ENCODE results near the gene SPATA46. TPM values are rescaled to one million over a fixed set of nuclear protein-coding genes. Genes with fewer than 3 reads are reported as not detected.

SPATA46 gene
- total RNA-seq, 1 donor from 2014 or later: not detected

- peak overlapping the region; percentile 74 for H3K27ac Mint-ChIP-seq (ENCODE audit: unreplicated experiment)
- FAIRE-seq (no peak), DNase-seq (ENCODE audit: low read depth) (peak; percentile 73)
- Histone ChIP-seq H3K9ac (ENCODE audit: low read length) (no peak overlapping the region), H3K27me3 (ENCODE audit: insufficient read depth, low read length) (no peaks in the 10 kb centered on the region), H3K4me2 (ENCODE audit: low read length) (peak overlapping the region; percentile 42), H3K36me3 (ENCODE audit: insufficient read depth, low read length) (no peaks in the 10 kb centered on the region), H4K20me1 (ENCODE audit: insufficient read depth, low read length) (no peaks in the 10 kb centered on the region), H3K4me3 (ENCODE audit: insufficient read depth, low read depth, low read length) (no peak overlapping the region), H3K4me1 (ENCODE audit: insufficient read depth, low read length) (peaks cover 20% of the 10 kb centered on the region), H3K27ac (ENCODE audit: low read depth, low read length) (no peak overlapping the region), H3K79me2 (ENCODE audit: insufficient read depth, low read length) (no peaks in the 10 kb centered on the region), H3K9me3 (ENCODE audit: insufficient read depth, low read depth, low read length) (no peaks in the 10 kb centered on the region), H2AFZ (ENCODE audit: low read depth, low read length) (no peak overlapping the region)
- H3K9me3 Mint-ChIP-seq (ENCODE audit: unreplicated experiment): no peaks in the 10 kb centered on the region
- H3K4me3 Mint-ChIP-seq (ENCODE audit: unreplicated experiment): peak overlapping the region; percentile 13
- H3K4me1 Mint-ChIP-seq (ENCODE audit: low read depth, unreplicated experiment): peaks cover 19% of the 10 kb centered on the region
- TF ChIP-seq CTCF (IDR thresholded peaks at IDR 0.05; ENCODE audit: insufficient read depth, low read depth, low read length) (no peak), EZH2 (IDR thresholded peaks at IDR 0.05; ENCODE audit: insufficient read depth, low read length) (no peak)
- peaks cover 5% of the 10 kb centered on the region for H3K27me3 Mint-ChIP-seq (ENCODE audit: low read depth, unreplicated experiment)
- no peaks in the 10 kb centered on the region for H3K36me3 Mint-ChIP-seq (ENCODE audit: low read depth, unreplicated experiment)
These were observed 3.0 kb downstream of the SPATA46 start for GRCh38 chr1:162373541-162374260.

- Histone ChIP-seq H3K36me3 (ENCODE audit: insufficient read depth, low read length) (no peaks in the 10 kb centered on the region), H3K4me1 (ENCODE audit: insufficient read depth, low read length) (peaks cover 20% of the 10 kb centered on the region), H3K4me3 (ENCODE audit: insufficient read depth, low read depth, low read length) (no peak overlapping the region), H3K79me2 (ENCODE audit: insufficient read depth, low read length) (no peaks in the 10 kb centered on the region), H2AFZ (ENCODE audit: low read depth, low read length) (no peak overlapping the region), H3K4me2 (ENCODE audit: low read length) (no peak overlapping the region), H3K9ac (ENCODE audit: low read length) (no peak overlapping the region), H4K20me1 (ENCODE audit: insufficient read depth, low read length) (no peaks in the 10 kb centered on the region), H3K27me3 (ENCODE audit: insufficient read depth, low read length) (no peaks in the 10 kb centered on the region), H3K27ac (ENCODE audit: low read depth, low read length) (no peak overlapping the region), H3K9me3 (ENCODE audit: insufficient read depth, low read depth, low read length) (no peaks in the 10 kb centered on the region)
- FAIRE-seq (no peak), DNase-seq (ENCODE audit: low read depth) (no peak)
- H3K36me3 Mint-ChIP-seq (ENCODE audit: low read depth, unreplicated experiment): no peaks in the 10 kb centered on the region
- no peaks in the 10 kb centered on the region for H3K9me3 Mint-ChIP-seq (ENCODE audit: unreplicated experiment)
- H3K27ac Mint-ChIP-seq (ENCODE audit: unreplicated experiment): no peak overlapping the region
- TF ChIP-seq CTCF (IDR thresholded peaks at IDR 0.05; ENCODE audit: insufficient read depth, low read depth, low read length) (no peak), EZH2 (IDR thresholded peaks at IDR 0.05; ENCODE audit: insufficient read depth, low read length) (no peak)
- H3K4me3 Mint-ChIP-seq (ENCODE audit: unreplicated experiment): no peak overlapping the region
- H3K4me1 Mint-ChIP-seq (ENCODE audit: low read depth, unreplicated experiment): peaks cover 19% of the 10 kb centered on the region
- peaks cover 3% of the 10 kb centered on the region for H3K27me3 Mint-ChIP-seq (ENCODE audit: low read depth, unreplicated experiment)
These were observed 3.6 kb downstream of the SPATA46 start for GRCh38 chr1:162373072-162373427.
